ENCODE data around the gene ITGAE. TPM values are rescaled to one million over a fixed set of nuclear protein-coding genes. Genes with fewer than 3 reads are reported as not detected.

Gene ITGAE
- total RNA-seq, 1 donor from 2014 or later: 16.7 TPM

DNA sequence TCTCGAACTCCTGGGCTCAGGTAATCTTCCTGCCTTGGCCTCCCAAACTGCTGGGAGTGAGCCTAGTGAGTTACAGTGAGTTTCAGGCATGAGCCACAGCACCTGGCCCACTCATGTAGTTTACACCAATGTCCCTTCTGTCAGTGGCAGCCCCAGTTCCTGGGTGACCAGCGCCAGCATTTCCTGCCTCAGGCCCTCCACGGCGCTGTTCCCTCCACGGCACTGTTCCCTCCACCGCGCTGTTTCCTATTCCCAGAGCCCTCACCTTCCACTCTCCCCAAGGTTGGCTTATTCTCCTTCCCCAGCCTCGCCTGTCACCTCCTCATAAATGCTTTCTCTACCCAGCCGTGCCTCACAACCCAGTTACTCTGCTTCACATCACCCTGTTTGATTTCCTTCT lies 32.6 kb downstream of the ITGAE start:
- H3K27ac ChIP-seq (ENCODE audit: low read depth, low read length): no peak overlapping the region
- H3K27me3 ChIP-seq (ENCODE audit: control insufficient read depth in 3 of 3, insufficient read depth in 3 of 3, low read length in 3 of 3): peaks cover 0 to 7% (median 5%) of the 10 kb centered on the region in 3 donors
- H3K9me3 ChIP-seq (ENCODE audit: control insufficient read depth in 3 of 3, low read length in 3 of 3): no peaks in the 10 kb centered on the region
- H3K4me3 ChIP-seq (ENCODE audit: low read length in 3 of 3): no peak overlapping the region
- no peaks in the 10 kb centered on the region for H3K4me1 ChIP-seq (ENCODE audit: control insufficient read depth in 3 of 3, insufficient read depth in 3 of 3, low read length in 3 of 3)
- no peak overlapping the region for H3K9ac ChIP-seq (ENCODE audit: low read depth in 1 of 3, low read length in 3 of 3)
- no peaks in the 10 kb centered on the region for H3K36me3 ChIP-seq (ENCODE audit: control insufficient read depth in 3 of 3, insufficient read depth in 3 of 3, low read length in 3 of 3)

DNA sequence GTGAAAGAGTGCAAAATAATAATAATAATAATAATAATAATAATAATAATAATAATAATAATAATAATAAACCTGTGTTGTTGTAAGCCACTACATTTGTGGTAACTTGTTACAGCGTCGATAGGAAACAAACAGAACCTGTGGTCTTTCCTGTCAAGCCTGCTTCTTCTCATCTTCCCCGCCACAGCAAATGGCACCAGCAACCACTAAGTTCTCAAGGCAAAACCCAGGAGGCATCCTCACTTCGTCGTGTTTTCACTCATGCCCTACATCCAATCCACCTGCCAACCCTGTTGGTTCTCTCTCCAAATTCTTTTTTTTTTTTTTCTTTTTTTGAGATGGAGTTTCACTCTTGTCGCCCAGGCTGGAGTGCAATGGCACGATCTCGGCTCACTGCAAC lies 34.2 kb downstream of the ITGAE start:
- Histone ChIP-seq H3K36me3 (ENCODE audit: control insufficient read depth in 3 of 3, insufficient read depth in 3 of 3, low read length in 3 of 3) (no peaks in the 10 kb centered on the region), H3K9ac (ENCODE audit: low read depth in 1 of 3, low read length in 3 of 3) (no peak overlapping the region), H3K9me3 (ENCODE audit: control insufficient read depth in 3 of 3, low read length in 3 of 3) (no peaks in the 10 kb centered on the region), H3K27me3 (ENCODE audit: control insufficient read depth in 3 of 3, insufficient read depth in 3 of 3, low read length in 3 of 3) (peaks cover 0 to 9% (median 5%) of the 10 kb centered on the region in 3 donors), H3K4me1 (ENCODE audit: control insufficient read depth in 3 of 3, insufficient read depth in 3 of 3, low read length in 3 of 3) (no peaks in the 10 kb centered on the region), H3K27ac (ENCODE audit: low read depth, low read length) (no peak overlapping the region), H3K4me3 (ENCODE audit: low read length in 3 of 3) (no peak overlapping the region)

DNA sequence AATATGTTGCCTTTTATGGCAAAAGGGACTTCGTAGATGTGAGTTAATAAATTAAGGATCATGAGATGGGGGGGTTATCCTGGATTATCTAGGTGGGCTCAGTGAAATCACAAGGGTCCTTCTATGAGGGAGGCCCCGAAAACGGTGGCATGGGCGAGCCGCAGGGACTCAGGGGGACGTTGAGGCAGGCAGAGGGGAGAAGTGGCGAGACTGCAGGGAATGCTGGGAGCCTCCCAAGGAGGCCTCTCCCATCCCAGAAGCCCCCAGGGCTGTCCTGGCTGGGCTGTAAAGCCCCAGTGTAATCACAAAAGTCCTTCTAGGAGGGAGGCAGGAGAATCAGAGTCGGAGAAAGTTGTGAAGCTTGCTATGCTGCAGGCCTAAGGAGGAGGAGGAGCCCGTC lies 35.0 kb downstream of the ITGAE start:
- H3K27me3 ChIP-seq (ENCODE audit: control insufficient read depth in 3 of 3, insufficient read depth in 3 of 3, low read length in 3 of 3): peaks cover 0 to 11% (median 3%) of the 10 kb centered on the region in 3 donors
- no peak overlapping the region for H3K4me3 ChIP-seq (ENCODE audit: low read length in 3 of 3)
- no peaks in the 10 kb centered on the region for H3K36me3 ChIP-seq (ENCODE audit: control insufficient read depth in 3 of 3, insufficient read depth in 3 of 3, low read length in 3 of 3)
- no peaks in the 10 kb centered on the region for H3K9me3 ChIP-seq (ENCODE audit: control insufficient read depth in 3 of 3, low read length in 3 of 3)
- no peak overlapping the region for H3K9ac ChIP-seq (ENCODE audit: low read depth in 1 of 3, low read length in 3 of 3)
- H3K4me1 ChIP-seq (ENCODE audit: control insufficient read depth in 3 of 3, insufficient read depth in 3 of 3, low read length in 3 of 3): no peaks in the 10 kb centered on the region
- no peak overlapping the region for H3K27ac ChIP-seq (ENCODE audit: low read depth, low read length)

DNA sequence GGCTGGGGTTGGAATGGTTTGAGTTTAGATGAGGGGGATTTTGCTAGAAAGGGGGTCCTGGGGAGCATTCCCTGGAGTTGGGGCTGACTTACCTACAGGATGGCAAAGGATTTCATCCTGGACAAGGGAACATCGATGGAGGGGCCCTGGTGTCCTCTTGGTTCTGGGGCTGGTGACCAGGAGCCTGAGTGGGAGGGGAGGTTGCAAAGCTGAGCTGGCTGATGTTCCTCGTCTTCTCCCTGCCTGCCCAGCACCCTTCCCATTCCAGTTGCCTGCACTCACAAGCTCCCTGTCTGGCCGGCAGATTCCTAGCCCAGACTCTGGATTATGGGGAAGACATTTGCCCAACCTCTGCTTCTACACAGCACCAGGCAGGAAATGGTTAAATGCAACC lies 37.2 kb downstream of the ITGAE start:
- Histone ChIP-seq H3K4me3 (ENCODE audit: low read length in 3 of 3) (no peak overlapping the region), H3K4me1 (ENCODE audit: control insufficient read depth in 3 of 3, insufficient read depth in 3 of 3, low read length in 3 of 3) (no peaks in the 10 kb centered on the region), H3K9ac (ENCODE audit: low read depth in 1 of 3, low read length in 3 of 3) (no peak overlapping the region), H3K36me3 (ENCODE audit: control insufficient read depth in 3 of 3, insufficient read depth in 3 of 3, low read length in 3 of 3) (no peaks in the 10 kb centered on the region), H3K27ac (ENCODE audit: low read depth, low read length) (no peak overlapping the region), H3K27me3 (ENCODE audit: control insufficient read depth in 3 of 3, insufficient read depth in 3 of 3, low read length in 3 of 3) (peaks cover 0 to 11% (median 0%) of the 10 kb centered on the region in 3 donors), H3K9me3 (ENCODE audit: control insufficient read depth in 3 of 3, low read length in 3 of 3) (peaks cover 2 to 4% (median 2%) of the 10 kb centered on the region in 3 donors)

DNA sequence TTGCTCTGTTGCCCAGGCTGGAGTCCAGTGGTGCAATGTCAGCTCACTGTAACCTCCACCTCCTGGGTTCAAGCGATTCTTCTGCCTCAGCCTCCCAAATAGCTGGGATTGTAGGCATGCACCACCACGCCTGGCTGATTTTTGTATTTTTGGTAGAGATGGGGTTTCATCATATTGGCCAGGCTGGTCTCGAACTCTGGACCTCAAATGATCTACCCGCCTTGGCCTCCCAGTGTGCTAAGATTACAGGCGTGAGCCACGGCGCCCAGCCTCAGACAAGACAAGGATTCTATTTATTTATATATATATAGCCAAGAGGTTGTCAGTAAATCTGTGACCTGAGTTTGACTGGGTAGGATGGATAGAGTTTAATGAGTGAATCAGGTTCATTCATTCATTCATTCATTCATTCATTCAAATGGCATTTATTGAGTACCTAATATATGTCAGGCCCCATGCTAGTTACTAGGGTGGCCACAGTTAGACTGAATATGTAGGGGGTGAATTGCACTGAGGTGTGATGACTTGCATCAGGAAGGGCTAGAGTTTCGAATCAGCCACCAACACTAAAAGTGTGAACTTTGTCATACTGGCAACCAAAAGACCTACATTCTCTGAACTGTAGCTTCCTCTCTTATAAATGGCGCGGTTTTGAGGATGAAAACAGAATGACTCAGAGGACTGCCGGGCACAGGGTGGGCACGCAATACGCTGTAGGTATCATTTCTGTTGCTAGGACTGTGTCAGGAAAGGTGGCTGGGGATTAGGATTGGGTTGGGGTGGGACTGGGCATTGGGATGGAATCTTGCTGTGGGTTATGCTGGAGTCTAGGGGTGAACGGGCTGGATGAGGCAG lies 37.8 kb downstream of the ITGAE start:
- H3K27ac ChIP-seq (ENCODE audit: low read depth, low read length): no peak overlapping the region
- H3K4me1 ChIP-seq (ENCODE audit: control insufficient read depth in 3 of 3, insufficient read depth in 3 of 3, low read length in 3 of 3): no peaks in the 10 kb centered on the region
- H3K9ac ChIP-seq (ENCODE audit: low read depth in 1 of 3, low read length in 3 of 3): no peak overlapping the region
- H3K4me3 ChIP-seq (ENCODE audit: low read length in 3 of 3): no peak overlapping the region
- H3K9me3 ChIP-seq (ENCODE audit: control insufficient read depth in 3 of 3, low read length in 3 of 3): peaks cover 2 to 4% (median 2%) of the 10 kb centered on the region in 3 donors
- H3K36me3 ChIP-seq (ENCODE audit: control insufficient read depth in 3 of 3, insufficient read depth in 3 of 3, low read length in 3 of 3): no peaks in the 10 kb centered on the region
- H3K27me3 ChIP-seq (ENCODE audit: control insufficient read depth in 3 of 3, insufficient read depth in 3 of 3, low read length in 3 of 3): peaks cover 0 to 7% (median 0%) of the 10 kb centered on the region in 3 donors

DNA sequence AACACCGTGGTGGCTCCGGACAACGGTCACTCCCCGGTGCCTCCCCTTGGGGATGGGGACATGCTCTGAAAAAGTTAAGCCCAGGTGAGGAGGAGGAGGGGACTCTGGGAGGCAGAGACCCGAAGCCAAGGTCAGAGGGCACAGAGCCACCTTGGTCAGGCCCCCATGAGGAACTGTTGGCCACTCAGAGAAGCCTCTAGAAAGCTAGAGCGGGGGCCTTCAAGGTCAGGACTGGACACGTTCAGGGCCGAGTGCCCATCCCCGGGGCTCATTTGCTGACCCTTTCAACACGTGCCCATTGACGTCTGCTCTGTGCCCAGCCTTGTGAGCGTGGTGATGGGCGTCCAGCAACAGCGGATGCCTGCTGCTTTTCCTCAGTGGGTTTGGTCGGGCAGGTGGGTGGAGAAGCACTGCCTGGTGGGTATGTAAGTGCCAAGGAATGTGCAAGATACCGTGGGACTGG lies 39.0 kb downstream of the ITGAE start:
- peaks cover 0 to 7% (median 0%) of the 10 kb centered on the region in 3 donors for H3K27me3 ChIP-seq (ENCODE audit: control insufficient read depth in 3 of 3, insufficient read depth in 3 of 3, low read length in 3 of 3)
- H3K4me3 ChIP-seq (ENCODE audit: low read length in 3 of 3): no peak overlapping the region
- peaks cover 2 to 4% (median 2%) of the 10 kb centered on the region in 3 donors for H3K9me3 ChIP-seq (ENCODE audit: control insufficient read depth in 3 of 3, low read length in 3 of 3)
- H3K4me1 ChIP-seq (ENCODE audit: control insufficient read depth in 3 of 3, insufficient read depth in 3 of 3, low read length in 3 of 3): no peaks in the 10 kb centered on the region
- no peaks in the 10 kb centered on the region for H3K36me3 ChIP-seq (ENCODE audit: control insufficient read depth in 3 of 3, insufficient read depth in 3 of 3, low read length in 3 of 3)
- no peak overlapping the region for H3K27ac ChIP-seq (ENCODE audit: low read depth, low read length)
- H3K9ac ChIP-seq (ENCODE audit: low read depth in 1 of 3, low read length in 3 of 3): no peak overlapping the region

DNA sequence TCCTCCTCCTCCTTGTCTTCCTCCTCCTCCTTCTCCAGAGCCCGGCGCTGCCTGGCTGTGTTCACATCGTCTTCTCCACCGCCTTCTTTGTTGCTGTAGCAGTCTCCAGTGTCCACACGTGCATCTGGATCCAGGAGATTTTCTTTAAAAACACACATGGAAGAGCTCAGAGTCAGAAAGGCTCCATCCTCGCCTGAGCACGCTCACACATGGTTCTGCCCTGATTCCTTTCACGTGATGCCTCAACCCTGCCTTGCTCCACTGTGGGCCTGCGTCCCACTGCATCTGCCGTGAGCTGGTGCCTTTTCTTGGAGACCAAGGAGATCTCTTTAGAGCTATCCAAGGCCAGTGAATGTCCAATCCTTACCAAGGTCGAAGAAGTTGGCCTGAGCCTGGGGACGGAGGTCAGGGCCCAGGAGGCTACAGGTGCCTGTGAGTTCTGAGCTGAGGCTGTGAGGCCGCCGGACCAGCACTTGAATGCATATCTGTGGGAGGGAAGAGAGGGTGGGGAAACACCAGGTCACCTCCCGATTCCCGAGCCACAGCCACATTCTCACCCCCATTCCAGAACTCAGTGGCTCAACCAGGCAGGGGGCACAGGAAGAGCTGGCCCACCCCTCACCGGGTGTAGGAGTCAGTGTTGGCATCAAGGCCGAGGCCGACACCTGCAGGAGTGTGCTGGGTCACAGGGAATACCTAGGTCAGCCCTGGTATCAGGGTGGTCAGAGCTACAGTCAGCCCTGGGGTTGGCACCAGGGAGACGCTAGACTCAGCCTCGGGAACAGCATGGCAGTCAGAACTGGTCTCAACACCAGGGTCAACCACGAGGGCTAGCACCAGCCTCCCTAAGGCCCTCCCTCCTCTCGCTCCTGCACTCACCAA lies 39.7 kb downstream of the ITGAE start:
- no peak overlapping the region for H3K27ac ChIP-seq (ENCODE audit: low read depth, low read length)
- peaks cover 2 to 4% (median 2%) of the 10 kb centered on the region in 3 donors for H3K9me3 ChIP-seq (ENCODE audit: control insufficient read depth in 3 of 3, low read length in 3 of 3)
- H3K36me3 ChIP-seq (ENCODE audit: control insufficient read depth in 3 of 3, insufficient read depth in 3 of 3, low read length in 3 of 3): no peaks in the 10 kb centered on the region
- peaks cover 0 to 7% (median 0%) of the 10 kb centered on the region in 3 donors for H3K27me3 ChIP-seq (ENCODE audit: control insufficient read depth in 3 of 3, insufficient read depth in 3 of 3, low read length in 3 of 3)
- no peak overlapping the region for H3K4me3 ChIP-seq (ENCODE audit: low read length in 3 of 3)
- H3K9ac ChIP-seq (ENCODE audit: low read depth in 1 of 3, low read length in 3 of 3): no peak overlapping the region
- H3K4me1 ChIP-seq (ENCODE audit: control insufficient read depth in 3 of 3, insufficient read depth in 3 of 3, low read length in 3 of 3): no peaks in the 10 kb centered on the region

DNA sequence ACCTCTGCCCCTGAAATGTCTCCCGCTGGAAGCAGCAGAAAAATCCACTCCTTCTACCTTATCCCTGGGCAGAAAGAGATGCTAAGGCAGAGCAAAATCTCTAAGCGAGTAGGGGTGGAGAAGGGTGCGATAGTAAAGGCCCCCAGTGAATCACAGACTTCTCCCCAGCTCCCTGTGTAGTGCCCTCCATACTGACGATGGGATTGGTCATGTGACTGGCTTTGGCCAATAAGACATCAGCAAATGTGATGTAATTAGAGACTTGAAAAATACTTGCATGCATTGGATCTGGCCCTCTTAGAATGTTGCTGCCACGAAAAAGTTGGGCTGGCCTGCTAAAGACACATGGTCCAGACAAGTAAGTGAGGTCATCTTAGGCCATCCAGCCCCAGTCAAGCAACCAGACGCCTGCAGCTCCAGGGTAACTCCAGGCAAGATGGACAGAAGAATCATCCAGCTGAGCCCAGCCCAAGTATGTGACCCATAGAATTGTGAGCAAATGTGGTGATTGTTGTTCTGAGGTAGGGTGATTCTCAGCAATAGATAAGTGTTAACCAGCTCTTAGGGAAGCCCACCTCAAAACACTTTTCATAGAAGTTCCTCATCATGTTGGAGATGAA lies 41.3 kb downstream of the ITGAE start:
- Histone ChIP-seq H3K9ac (ENCODE audit: low read depth in 1 of 3, low read length in 3 of 3) (no peak overlapping the region), H3K4me3 (ENCODE audit: low read length in 3 of 3) (no peak overlapping the region), H3K9me3 (ENCODE audit: control insufficient read depth in 3 of 3, low read length in 3 of 3) (peaks cover 2 to 4% (median 2%) of the 10 kb centered on the region in 3 donors), H3K4me1 (ENCODE audit: control insufficient read depth in 3 of 3, insufficient read depth in 3 of 3, low read length in 3 of 3) (no peaks in the 10 kb centered on the region), H3K27ac (ENCODE audit: low read depth, low read length) (no peak overlapping the region), H3K36me3 (ENCODE audit: control insufficient read depth in 3 of 3, insufficient read depth in 3 of 3, low read length in 3 of 3) (no peaks in the 10 kb centered on the region), H3K27me3 (ENCODE audit: control insufficient read depth in 3 of 3, insufficient read depth in 3 of 3, low read length in 3 of 3) (peaks cover 0 to 7% (median 3%) of the 10 kb centered on the region in 3 donors)

DNA sequence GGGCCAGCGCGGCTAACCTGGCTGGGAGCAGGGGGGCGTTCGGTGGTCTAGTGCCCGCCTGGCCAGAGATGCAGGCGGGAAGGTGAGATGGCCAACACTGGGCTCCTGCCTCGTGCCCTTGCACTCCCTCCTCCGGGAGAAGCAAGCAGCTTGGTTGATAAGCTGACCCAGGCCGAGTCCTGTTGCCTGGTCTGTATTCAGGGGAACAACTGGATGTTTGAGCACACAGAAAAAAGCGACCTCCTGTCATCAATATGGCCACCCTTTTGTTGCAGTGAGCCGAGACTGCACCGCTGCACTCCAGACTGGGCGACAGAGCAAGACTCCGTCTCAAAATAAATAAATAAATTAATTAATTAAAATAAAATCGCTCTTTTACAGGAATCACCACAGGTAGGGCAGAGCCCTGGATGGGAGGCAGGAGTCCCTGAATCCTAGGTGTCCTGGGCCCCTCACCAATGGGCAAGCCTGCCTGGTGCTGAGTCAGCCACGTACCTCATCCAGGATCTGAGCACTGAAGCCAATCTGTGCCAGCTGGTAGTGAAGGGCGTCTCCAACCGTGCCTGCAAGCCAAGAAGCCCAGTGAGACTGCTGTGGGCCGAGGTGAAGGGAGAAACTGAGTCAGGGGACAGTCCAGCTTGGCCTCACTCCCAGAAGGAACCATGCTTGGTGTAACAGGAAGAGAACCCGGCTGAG lies 45.5 kb downstream of the ITGAE start:
- Histone ChIP-seq H3K27ac (ENCODE audit: low read depth, low read length) (no peak overlapping the region), H3K4me1 (ENCODE audit: control insufficient read depth in 3 of 3, insufficient read depth in 3 of 3, low read length in 3 of 3) (no peaks in the 10 kb centered on the region), H3K9me3 (ENCODE audit: control insufficient read depth in 3 of 3, low read length in 3 of 3) (peaks cover 2 to 4% (median 2%) of the 10 kb centered on the region in 3 donors), H3K27me3 (ENCODE audit: control insufficient read depth in 3 of 3, insufficient read depth in 3 of 3, low read length in 3 of 3) (peaks cover 0 to 16% (median 3%) of the 10 kb centered on the region in 3 donors), H3K36me3 (ENCODE audit: control insufficient read depth in 3 of 3, insufficient read depth in 3 of 3, low read length in 3 of 3) (no peaks in the 10 kb centered on the region), H3K4me3 (ENCODE audit: low read length in 3 of 3) (no peak overlapping the region), H3K9ac (ENCODE audit: low read depth in 1 of 3, low read length in 3 of 3) (no peak overlapping the region)

Data from skeletal muscle tissue (tissue), 4 donors.